H1 (cell line): ENCODE measurements around the gene MORC1. TPM values are rescaled to one million over a fixed set of nuclear protein-coding genes. Genes with fewer than 3 reads are reported as not detected.

Experiments used
- CTCF ChIA-PET: fragments of 300-600 bp; sonication (Branson Sonifier 250); formaldehyde crosslinking; loops from one replicate; lab custom pipeline; 2021; ENCODE audit not compliant: partially characterized antibody; lab: Charles Lee
- POLR2A ChIA-PET: fragments of 300-600 bp; sonication (Branson Sonifier 250); formaldehyde crosslinking; loops from one replicate; lab custom pipeline; 2021; ENCODE audit warnings: inconsistent platforms; ENCODE audit not compliant: partially characterized antibody; lab: Charles Lee
- DNase-seq, 2 experiments: peaks; one replicate each; pipeline versions ENCODE4 v3.0.0 to v3.0.0-alpha.2; 2010 to 2022; ENCODE audit warnings: low spot score in 2 of 2, low read depth in 1 of 2, mixed read lengths in 1 of 2
- FAIRE-seq: peaks from 2 replicates; lab custom pipeline; 2011; peaks lifted over from hg19 to GRCh38; lab: Jason Lieb, UNC
- H2AFZ ChIP-seq: 2 replicates; pipeline ENCODE4 v1.8.1; 2012; ENCODE audit warnings: low read length, inconsistent platforms
- H2AK5ac ChIP-seq: 2 replicates; pipeline ENCODE4 v1.6.1; 2013; ENCODE audit warnings: low read depth, low read length
- H2BK120ac ChIP-seq: replicated peaks from 2 replicates; pipeline ENCODE3; 2013; ENCODE audit warnings: low read depth, low read length, inconsistent platforms
- H2BK12ac ChIP-seq: 2 replicates; pipeline ENCODE4 v1.6.1; 2013; ENCODE audit warnings: low read depth, low read length
- H2BK15ac ChIP-seq: 2 replicates; pipeline ENCODE4 v1.6.1; 2013; ENCODE audit warnings: low read length
- H2BK20ac ChIP-seq: 2 replicates; pipeline ENCODE4 v1.6.1; 2013; ENCODE audit warnings: low read length
- H2BK5ac ChIP-seq: 2 replicates; pipeline ENCODE4 v1.6.1; 2013; ENCODE audit warnings: low read depth, low read length
- H3K14ac ChIP-seq: 2 replicates; pipeline ENCODE4 v1.6.1; 2013; ENCODE audit warnings: inconsistent platforms; ENCODE audit not compliant: insufficient read length
- H3K18ac ChIP-seq: 2 replicates; pipeline ENCODE4 v1.6.1; 2013; ENCODE audit warnings: low read length; ENCODE audit errors: extremely low read depth
- H3K23ac ChIP-seq: 2 replicates; pipeline ENCODE4 v1.6.1; 2013; ENCODE audit warnings: inconsistent platforms; ENCODE audit not compliant: insufficient read length
- H3K23me2 ChIP-seq: 2 replicates; pipeline ENCODE4 v1.6.1; 2013; ENCODE audit warnings: low read depth, low read length
- H3K27ac ChIP-seq: 2 replicates; pipeline ENCODE4 v1.6.1; 2011; ENCODE audit warnings: low read depth, low read length, inconsistent platforms
- H3K27me3 ChIP-seq, 4 experiments: replicated peaks in 1 of 4; 1 replicate in 1 of 4; 2 replicates in 3 of 4; pipeline versions ENCODE4 v1.6.1 to v1.8.1; 2011 to 2013; ENCODE audit warnings: low read length in 3 of 4, mild to moderate bottlenecking in 3 of 4, inconsistent platforms in 2 of 4, mixed read lengths in 2 of 4, moderate library complexity in 1 of 4; ENCODE audit not compliant: control insufficient read depth in 3 of 4, insufficient read depth in 3 of 4; ENCODE audit errors: extremely low read depth in 1 of 4
- H3K36me3 ChIP-seq, 4 experiments: 2 replicates each; pipeline versions ENCODE4 v1.6.1 to v1.8.1; 2011 to 2013; ENCODE audit warnings: mild to moderate bottlenecking in 4 of 4, low read length in 3 of 4, moderate library complexity in 2 of 4, control low read depth in 1 of 4, inconsistent platforms in 1 of 4; ENCODE audit not compliant: insufficient read depth in 4 of 4, control insufficient read depth in 2 of 4
- H3K4ac ChIP-seq: replicated peaks from 2 replicates; pipeline ENCODE3; 2013; ENCODE audit warnings: low read length, low read depth, mixed read lengths, inconsistent platforms; ENCODE audit not compliant: insufficient read length
- H3K4me1 ChIP-seq, 4 experiments: replicated peaks in 1 of 4; 1 replicate in 1 of 4; 2 replicates in 3 of 4; pipeline versions ENCODE4 v1.6.1 to v1.8.1; 2011 to 2013; ENCODE audit warnings: low read length in 3 of 4, inconsistent platforms in 2 of 4, mixed read lengths in 1 of 4; ENCODE audit not compliant: insufficient read depth in 4 of 4, control insufficient read depth in 3 of 4
- H3K4me2 ChIP-seq, 2 experiments: 2 replicates each; pipeline versions ENCODE4 v1.6.1 to v1.8.1; 2011 to 2013; ENCODE audit warnings: low read depth in 2 of 2, low read length in 2 of 2, control low read depth in 1 of 2, inconsistent platforms in 1 of 2, mild to moderate bottlenecking in 1 of 2; ENCODE audit not compliant: insufficient read depth in 1 of 2
- H3K4me3 ChIP-seq, 4 experiments: fragments of 200-600, 300-600 bp in 1 of 4; sonication (generic), shearing (Covaris generic), sonication (Bioruptor Twin) in 1 of 4; 2 replicates each; pipeline versions ENCODE4 v1.5.1 to v1.8.1; 2011 to 2016; ENCODE audit warnings: low read length in 4 of 4, low read depth in 3 of 4, control low read depth in 2 of 4, inconsistent platforms in 2 of 4, mild to moderate bottlenecking in 2 of 4, mixed read lengths in 1 of 4, moderate library complexity in 1 of 4; ENCODE audit not compliant: insufficient read depth in 2 of 4; ENCODE audit errors: extremely low read depth in 1 of 4
- H3K56ac ChIP-seq: replicated peaks from 2 replicates; pipeline ENCODE3; 2013; ENCODE audit warnings: low read depth, mild to moderate bottlenecking, mixed read lengths, low read length, inconsistent platforms; ENCODE audit not compliant: insufficient read length
- H3K79me1 ChIP-seq: 2 replicates; pipeline ENCODE4 v1.6.1; 2013; ENCODE audit warnings: low read depth, low read length, control low read depth
- H3K79me2 ChIP-seq, 2 experiments: 2 replicates each; pipeline versions ENCODE4 v1.6.1 to v1.8.1; 2012 to 2013; ENCODE audit warnings: low read length in 2 of 2, mild to moderate bottlenecking in 2 of 2, inconsistent platforms in 1 of 2; ENCODE audit not compliant: insufficient read depth in 2 of 2, control insufficient read depth in 1 of 2
- H3K9ac ChIP-seq, 4 experiments: replicated peaks in 1 of 4; 1 replicate in 1 of 4; 2 replicates in 3 of 4; pipeline versions ENCODE4 v1.6.1 to v1.8.1; 2011 to 2013; ENCODE audit warnings: low read depth in 3 of 4, low read length in 3 of 4, control low read depth in 2 of 4, mild to moderate bottlenecking in 2 of 4, moderate library complexity in 2 of 4, inconsistent platforms in 1 of 4; ENCODE audit errors: extremely low read depth in 1 of 4
- H3K9me3 ChIP-seq, 2 experiments: 2 replicates each; pipeline versions ENCODE4 v1.6.1 to v1.8.1; 2012 to 2013; ENCODE audit warnings: mild to moderate bottlenecking in 2 of 2, moderate library complexity in 2 of 2, control low read depth in 1 of 2, inconsistent platforms in 1 of 2, low read depth in 1 of 2, low read length in 1 of 2, mixed read lengths in 1 of 2; ENCODE audit not compliant: insufficient read depth in 2 of 2
- H4K20me1 ChIP-seq, 2 experiments: replicated peaks in 1 of 2; 2 replicates each; pipeline versions ENCODE3 to v1.8.1; 2011 to 2013; ENCODE audit warnings: inconsistent platforms in 2 of 2, low read length in 2 of 2, mild to moderate bottlenecking in 1 of 2; ENCODE audit not compliant: insufficient read depth in 2 of 2, control insufficient read depth in 1 of 2
- H4K5ac ChIP-seq: 2 replicates; pipeline ENCODE4 v1.6.1; 2013; ENCODE audit warnings: low read length, low read depth, mixed read lengths, inconsistent platforms; ENCODE audit not compliant: insufficient read length
- H4K8ac ChIP-seq: 2 replicates; pipeline ENCODE4 v1.8.0; 2013; ENCODE audit warnings: mild to moderate bottlenecking, moderate library complexity, low read length, inconsistent platforms; ENCODE audit not compliant: insufficient read depth; ENCODE audit errors: extremely low read depth
- H4K91ac ChIP-seq: replicated peaks from 2 replicates; pipeline ENCODE3; 2013; ENCODE audit warnings: low read length, mixed read lengths, inconsistent platforms; ENCODE audit not compliant: insufficient read length
- ATF2 ChIP-seq: IDR thresholded peaks from 2 replicates; pipeline ENCODE4 v1.6.1; 2012; ENCODE audit warnings: low read length, inconsistent platforms
- CBX5 ChIP-seq: fragments of 300-800, 300-1000 bp; sonication (generic); IDR thresholded peaks from 2 replicates; pipeline ENCODE4 v1.7.1; 2016; ENCODE audit warnings: antibody characterized with exemption, low read length, low read depth
- EGR1 ChIP-seq: IDR thresholded peaks from 2 replicates; pipeline ENCODE4 v1.6.1; 2011; ENCODE audit warnings: low read depth, low read length, borderline replicate concordance
- EZH2 ChIP-seq: fragments of 200-600 bp; sonication (generic); IDR thresholded peaks from 2 replicates; pipeline ENCODE4 v1.7.1; 2012; ENCODE audit warnings: low read depth, mild to moderate bottlenecking, moderate library complexity, low read length, inconsistent platforms; ENCODE audit not compliant: severe bottlenecking
- FOSL1 ChIP-seq: IDR thresholded peaks from 2 replicates; pipeline ENCODE4 v1.6.1; 2011; ENCODE audit warnings: mild to moderate bottlenecking, low read depth, low read length, moderate library complexity; ENCODE audit not compliant: insufficient read depth
- GTF2F1 ChIP-seq: IDR thresholded peaks from 2 replicates; pipeline ENCODE4 v1.6.1; 2012; ENCODE audit warnings: low read depth, low read length, improper control_type of control experiment, borderline replicate concordance
- HDAC6 ChIP-seq: IDR thresholded peaks from one replicate; pipeline ENCODE4 v1.7.1; 2012; ENCODE audit warnings: low read depth, mild to moderate bottlenecking, inconsistent platforms, low read length, moderate library complexity
- KDM5A ChIP-seq: fragments of 200-600 bp; IDR thresholded peaks from 2 replicates; pipeline ENCODE4 v1.7.1; 2012; ENCODE audit warnings: mild to moderate bottlenecking, low read length, inconsistent platforms, mixed read lengths
- POLR2AphosphoS5 ChIP-seq: IDR thresholded peaks from 2 replicates; pipeline ENCODE4 v1.6.1; 2011; ENCODE audit warnings: low read depth, low read length
- SP1 ChIP-seq: IDR thresholded peaks from 2 replicates; pipeline ENCODE4 v1.6.1; 2011; ENCODE audit warnings: low read depth, low read length
- TAF1 ChIP-seq: IDR thresholded peaks from 2 replicates; pipeline ENCODE4 v1.6.1; 2011; ENCODE audit warnings: mild to moderate bottlenecking, low read depth, low read length
- USF2 ChIP-seq: IDR thresholded peaks from 2 replicates; pipeline ENCODE4 v1.6.1; 2011; ENCODE audit warnings: low read length, improper control_type of control experiment
- WGBS, 2 experiments: shearing (Covaris generic) in 1 of 2; methylation state at CpG; one replicate each; pipeline versions ENCODE4 v1.1.6 to v1.1.7; 2013 to 2015; ENCODE audit warnings: low lambda C conversion rate in 2 of 2, mixed read lengths in 2 of 2, inconsistent platforms in 1 of 2, low coverage in 1 of 2, missing lambda C conversion rate in 1 of 2; ENCODE audit not compliant: insufficient replicate concordance in 2 of 2, insufficient coverage in 1 of 2, insufficient read length in 1 of 2; ENCODE audit errors: extremely low coverage in 1 of 2, missing lambda C conversion rate in 1 of 2; 5-methylcytosine and 5-hydroxymethylcytosine counted together
- polyA plus RNA-seq, 7 experiments: library from polyadenylated mRNA; depleted of rRNA in 3 of 7; stranded (reverse) in 5 of 7; unstranded in 2 of 7; fragments of >200 nt in 5 of 7; fragments of 200-250 nt in 2 of 7; gene quantifications; 1 replicate in 5 of 7; 2 replicates in 1 of 7; 4 replicates in 1 of 7; pipeline versions ENCODE4 v1.2.1 to v1.2.3, GENCODE V29; 2011 to 2013; ENCODE audit warnings: missing spikeins in 2 of 7, mixed read lengths in 2 of 7
- total RNA-seq: library from RNA; stranded (reverse); fragmentation: NEBNext Ultra II Directional; extraction: Animal tissue kit (Norgen Biotek cat#: 25700); gene quantifications from 2 replicates; pipeline ENCODE4 v1.2.1, GENCODE V29; 2021

MORC1 gene
- total and polyA plus RNA-seq, 2 of the 8 experiments (the other 6 are each of a cell fraction or from before 2014, with no cell fraction given) = not detected

GRCh38 chr3:109070211-109070610, 47.7 kb downstream of the MORC1 start:
- no peaks in the 10 kb centered on the region for H3K36me3 ChIP-seq
- no peaks in the 10 kb centered on the region for H3K79me2 ChIP-seq
- POLR2A ChIA-PET = interaction anchor here (1.3 kb wide), 1 partner anchor 15 kb away, joined by 3 read pairs; no protein-coding TSS in a partner anchor
- H4K20me1 ChIP-seq = no peaks in the 10 kb centered on the region
- no peaks in the 10 kb centered on the region for H3K27me3 ChIP-seq
- no peak overlapping the region for H2BK5ac ChIP-seq
- H3K79me1 ChIP-seq = no peaks in the 10 kb centered on the region
- no peak overlapping the region for H2AFZ ChIP-seq
- no peak overlapping the region for H3K27ac ChIP-seq
- H3K9ac ChIP-seq = no peak overlapping the region
- H3K23me2 ChIP-seq = no peaks in the 10 kb centered on the region
- H3K14ac ChIP-seq = no peak overlapping the region
- WGBS, 2 experiments = 86% methylated on average over 7 of the region's 7 CpGs; no CpG with 5 or more reads in 1 of the 2 experiments
- DNase-seq (no peak), FAIRE-seq (no peak)
- H3K4me2 ChIP-seq = no peak overlapping the region
- H3K4me1 ChIP-seq = no peaks in the 10 kb centered on the region
- H4K8ac ChIP-seq = no peak overlapping the region
- no peak overlapping the region for H2BK15ac ChIP-seq
- H3K4ac ChIP-seq = no peak overlapping the region
- H4K91ac ChIP-seq = no peak overlapping the region
- no peak overlapping the region for H2BK12ac ChIP-seq
- CTCF ChIA-PET = interaction anchor here (0.6 to 3.0 kb wide), 7 partner anchors 9 to 181 kb away, joined by 3 to 22 read pairs (median 8); no protein-coding TSS in a partner anchor
- H3K56ac ChIP-seq = no peak overlapping the region
- no peak overlapping the region for H2AK5ac ChIP-seq
- no peak overlapping the region for H4K5ac ChIP-seq
- H3K9me3 ChIP-seq = no peaks in the 10 kb centered on the region
- H2BK120ac ChIP-seq = no peak overlapping the region
- H3K18ac ChIP-seq = no peak overlapping the region
- no peak overlapping the region for H3K23ac ChIP-seq
- no peak overlapping the region for H3K4me3 ChIP-seq
- H2BK20ac ChIP-seq = no peak overlapping the region
- TF ChIP-seq SP1 (no peak), USF2 (no peak), EZH2 (no peak), TAF1 (no peak), POLR2AphosphoS5 (no peak), HDAC6 (no peak), ATF2 (no peak), KDM5A (no peak), FOSL1 (no peak), GTF2F1 (no peak), EGR1 (no peak), CBX5 (no peak)
